Tibial nerve (tissue), 4 donors: ENCODE measurements around the gene FER.

ENCODE experiments used
- CTCF ChIP-seq, 5 experiments: fragments of 200-600 bp in 3 of 5; fragments of 450-650 bp in 2 of 5; sonication (generic) in 3 of 5; IDR thresholded peaks; one replicate each; pipeline ENCODE4 v1.5.1; 2016 to 2019; ENCODE audit warnings: antibody characterized with exemption in 5 of 5, mild to moderate bottlenecking in 3 of 5, moderate library complexity in 2 of 5
- EP300 ChIP-seq, 2 donors: sonication (generic); formaldehyde crosslinking; IDR thresholded peaks; one replicate each; pipeline ENCODE4 v1.6.1; 2017; ENCODE audit warnings: antibody characterized with exemption in 2 of 2, mild to moderate bottlenecking in 1 of 2

GRCh38 chr5:108945094-108945493, 197.4 kb downstream of the FER start:
- TF ChIP-seq CTCF (IDR thresholded peaks at IDR 0.05) (no peak), EP300 (IDR thresholded peaks at IDR 0.05) (no peak)
